ENCODE data around the gene FLT4.
"Not testable (repeated sequence)": the region's sequence is repeated elsewhere in the genome, so short reads cannot be mapped to it uniquely, and the experiment has no call there.

The FLT4 gene

GRCh38 chr5:180649297-180650039 lies at the start of gene FLT4:
Gene FLT4 (minus strand): TSS chr5:180649600. CDS start chr5:180649545, 55 bp downstream.
- in situ Hi-C loops (cut with MboI; ENCODE audit: low pct_unique_long_range_greater_than_20kb, low sequenced_read_pairs), result no loop called here
- DNase-seq, result no peak

GRCh38 chr5:180699042-180699441 lies 49.6 kb upstream of the FLT4 start:
- in situ Hi-C loops (cut with MboI; ENCODE audit: low pct_unique_long_range_greater_than_20kb, low sequenced_read_pairs), result no loop called here
- DNase-seq, result no peak

- DNase-seq, result no peak
- in situ Hi-C loops (cut with MboI; ENCODE audit: low pct_unique_long_range_greater_than_20kb, low sequenced_read_pairs), result no loop called here
Measured at GRCh38 chr5:180696116-180696515, 46.7 kb upstream of the FLT4 start.

GRCh38 chr5:180692429-180692828 lies 43.0 kb upstream of the FLT4 start:
- in situ Hi-C loops (cut with MboI; ENCODE audit: low pct_unique_long_range_greater_than_20kb, low sequenced_read_pairs), result no loop called here

GRCh38 chr5:180691046-180691445 lies 41.6 kb upstream of the FLT4 start:
- in situ Hi-C loops (cut with MboI; ENCODE audit: low pct_unique_long_range_greater_than_20kb, low sequenced_read_pairs), result no loop called here
- DNase-seq, result no peak

More at GRCh38 chr5:180692429-180692828, 43.0 kb upstream of the FLT4 start:
- no peak for DNase-seq

GRCh38 chr5:180690562-180690961 lies 41.2 kb upstream of the FLT4 start:
- in situ Hi-C loops (cut with MboI; ENCODE audit: low pct_unique_long_range_greater_than_20kb, low sequenced_read_pairs), result no loop called here
- no peak for DNase-seq

- in situ Hi-C loops (cut with MboI; ENCODE audit: low pct_unique_long_range_greater_than_20kb, low sequenced_read_pairs), result no loop called here
- DNase-seq, result no peak
Measured at GRCh38 chr5:180689775-180690174, 40.4 kb upstream of the FLT4 start.

GRCh38 chr5:180689071-180689694 lies 39.8 kb upstream of the FLT4 start:
- DNase-seq, result no peak
- in situ Hi-C loops (cut with MboI; ENCODE audit: low pct_unique_long_range_greater_than_20kb, low sequenced_read_pairs), result no loop called here

GRCh38 chr5:180688330-180689070 lies 39.1 kb upstream of the FLT4 start:
- no peak for DNase-seq
- in situ Hi-C loops (cut with MboI; ENCODE audit: low pct_unique_long_range_greater_than_20kb, low sequenced_read_pairs), result no loop called here

- in situ Hi-C loops (cut with MboI; ENCODE audit: low pct_unique_long_range_greater_than_20kb, low sequenced_read_pairs); DNase-seq: not testable (repeated sequence)
Measured at GRCh38 chr5:180686799-180687198, 37.4 kb upstream of the FLT4 start.

- in situ Hi-C loops (cut with MboI; ENCODE audit: low pct_unique_long_range_greater_than_20kb, low sequenced_read_pairs), result no loop called here
- DNase-seq, result no peak
Measured at GRCh38 chr5:180684623-180685161, 35.3 kb upstream of the FLT4 start.

- DNase-seq, result no peak
- in situ Hi-C loops (cut with MboI; ENCODE audit: low pct_unique_long_range_greater_than_20kb, low sequenced_read_pairs), result no loop called here
Measured at GRCh38 chr5:180683220-180683922, 34.0 kb upstream of the FLT4 start.

GRCh38 chr5:180682560-180682959 lies 33.2 kb upstream of the FLT4 start:
- DNase-seq, result no peak
- in situ Hi-C loops (cut with MboI; ENCODE audit: low pct_unique_long_range_greater_than_20kb, low sequenced_read_pairs), result no loop called here

- in situ Hi-C loops (cut with MboI; ENCODE audit: low pct_unique_long_range_greater_than_20kb, low sequenced_read_pairs); DNase-seq: not testable (repeated sequence)
Measured at GRCh38 chr5:180682008-180682407, 32.6 kb upstream of the FLT4 start.

- DNase-seq; in situ Hi-C loops (cut with MboI; ENCODE audit: low pct_unique_long_range_greater_than_20kb, low sequenced_read_pairs): not testable (repeated sequence)
Measured at GRCh38 chr5:180678319-180678718, 28.9 kb upstream of the FLT4 start.

- no peak for DNase-seq
- in situ Hi-C loops (cut with MboI; ENCODE audit: low pct_unique_long_range_greater_than_20kb, low sequenced_read_pairs), result no loop called here
Measured at GRCh38 chr5:180675036-180675635, 25.7 kb upstream of the FLT4 start.

- DNase-seq; in situ Hi-C loops (cut with MboI; ENCODE audit: low pct_unique_long_range_greater_than_20kb, low sequenced_read_pairs): not testable (repeated sequence)
Measured at GRCh38 chr5:180674090-180674475, 24.7 kb upstream of the FLT4 start.

GRCh38 chr5:180673371-180674089 lies 24.1 kb upstream of the FLT4 start:
- in situ Hi-C loops (cut with MboI; ENCODE audit: low pct_unique_long_range_greater_than_20kb, low sequenced_read_pairs), result no loop called here
- DNase-seq, result no peak

All from KBM-7 (cell line).